GM03348 (cell line): ENCODE measurements around the gene ATP9B.

Experiments used
- DNase-seq: peaks from one replicate; pipeline ENCODE4 v3.0.0; 2012; ENCODE audit warnings: low spot score

The ATP9B gene

DNA sequence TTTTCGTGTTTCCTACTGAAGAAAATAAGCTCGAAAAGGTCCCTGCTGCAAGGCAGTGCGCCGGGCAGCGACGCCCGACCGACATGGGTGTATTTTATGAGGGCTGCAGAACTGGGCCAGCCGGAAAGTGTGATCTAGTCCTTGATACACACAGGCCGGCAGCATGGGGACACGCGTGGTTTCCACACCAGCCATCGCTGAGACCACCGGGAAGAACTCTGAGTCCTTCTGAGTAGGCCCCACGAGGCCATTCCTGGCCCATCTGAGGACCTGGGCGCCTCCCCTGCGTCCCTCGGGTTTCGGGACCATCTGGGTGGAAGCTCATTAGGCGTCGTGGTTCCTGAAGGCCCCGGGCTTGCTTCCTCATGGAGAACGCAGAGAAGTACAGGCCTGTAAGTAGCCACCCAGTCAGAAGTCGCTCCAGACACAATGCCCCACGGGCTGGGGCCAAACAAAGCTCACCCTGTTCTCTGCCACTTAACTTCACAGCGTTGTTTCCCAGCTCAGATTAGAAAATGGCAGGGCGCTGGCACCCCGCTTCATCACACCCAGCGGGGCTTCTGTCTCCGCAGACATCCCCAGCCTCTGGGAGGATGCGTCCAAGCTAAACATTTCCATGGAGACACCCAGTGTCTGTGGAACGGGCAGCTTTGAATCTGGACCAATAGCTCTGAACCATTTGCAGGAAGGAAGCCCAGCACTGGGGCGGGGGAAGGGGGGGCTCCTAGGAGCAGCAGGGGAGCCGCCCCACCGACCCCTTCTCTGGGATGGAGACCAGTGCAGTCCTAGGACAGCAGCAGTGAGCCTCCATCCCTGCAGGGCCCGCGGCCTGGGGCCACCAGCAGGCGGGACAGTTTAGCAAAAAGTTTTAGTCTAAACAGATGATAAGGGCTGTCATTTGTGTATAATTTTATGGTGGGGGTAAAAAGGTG lies 328.9 kb downstream of the ATP9B start:
- DNase-seq, result no peak

GRCh38 chr18:79399275-79400081 lies 330.3 kb downstream of the ATP9B start:
- DNase-seq, result no peak

DNA sequence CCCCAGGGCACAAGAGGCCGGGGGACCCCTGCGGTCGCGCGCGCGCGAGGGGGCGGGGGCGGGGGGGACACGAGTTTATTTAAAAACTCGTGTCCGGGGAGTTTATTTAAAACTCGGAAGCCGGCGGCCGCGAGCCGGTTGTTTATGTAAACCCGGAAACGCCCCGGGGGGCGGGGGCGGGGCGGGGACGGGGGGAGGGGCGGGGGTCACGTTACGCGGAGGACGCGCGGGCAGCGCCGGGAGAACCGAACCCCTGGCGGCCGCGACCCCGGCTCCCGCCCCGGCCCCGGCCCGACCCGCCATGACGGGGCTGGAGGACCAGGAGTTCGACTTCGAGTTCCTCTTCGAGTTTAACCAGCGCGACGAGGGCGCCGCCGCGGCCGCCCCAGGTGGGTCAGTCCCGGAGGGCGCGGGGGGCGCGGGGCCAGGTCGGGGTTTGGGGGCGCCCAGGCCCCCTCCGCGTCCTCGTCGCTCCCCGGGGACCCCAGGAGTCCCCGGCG lies 330.9 kb downstream of the ATP9B start:
- DNase-seq, result peak; percentile 91

GRCh38 chr18:79400591-79401381 lies 331.6 kb downstream of the ATP9B start:
- no peak for DNase-seq

GRCh38 chr18:79401494-79402208 lies 332.5 kb downstream of the ATP9B start:
- no peak for DNase-seq

DNA sequence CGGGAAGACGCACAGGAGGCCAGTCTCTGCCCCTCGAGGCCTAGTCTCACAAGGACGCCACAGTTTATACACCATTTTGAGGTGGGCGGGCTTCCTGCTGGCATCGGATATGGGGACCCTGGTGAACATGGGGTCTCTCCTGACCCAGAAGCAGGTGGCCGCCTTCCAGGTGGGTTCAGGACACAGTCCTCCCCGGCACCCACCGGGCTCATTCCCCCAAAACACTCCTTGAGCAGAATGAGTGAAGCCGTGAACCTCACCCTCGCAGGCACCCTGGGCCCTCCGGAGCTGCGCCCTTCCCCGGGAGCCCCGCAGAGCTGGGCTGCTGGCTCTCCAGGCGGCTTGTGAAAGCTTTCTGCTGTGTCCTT lies 333.0 kb downstream of the ATP9B start:
- no peak for DNase-seq

- DNase-seq, result peak; percentile 91
Measured at GRCh38 chr18:79402977-79403722, 334.0 kb downstream of the ATP9B start.

DNA sequence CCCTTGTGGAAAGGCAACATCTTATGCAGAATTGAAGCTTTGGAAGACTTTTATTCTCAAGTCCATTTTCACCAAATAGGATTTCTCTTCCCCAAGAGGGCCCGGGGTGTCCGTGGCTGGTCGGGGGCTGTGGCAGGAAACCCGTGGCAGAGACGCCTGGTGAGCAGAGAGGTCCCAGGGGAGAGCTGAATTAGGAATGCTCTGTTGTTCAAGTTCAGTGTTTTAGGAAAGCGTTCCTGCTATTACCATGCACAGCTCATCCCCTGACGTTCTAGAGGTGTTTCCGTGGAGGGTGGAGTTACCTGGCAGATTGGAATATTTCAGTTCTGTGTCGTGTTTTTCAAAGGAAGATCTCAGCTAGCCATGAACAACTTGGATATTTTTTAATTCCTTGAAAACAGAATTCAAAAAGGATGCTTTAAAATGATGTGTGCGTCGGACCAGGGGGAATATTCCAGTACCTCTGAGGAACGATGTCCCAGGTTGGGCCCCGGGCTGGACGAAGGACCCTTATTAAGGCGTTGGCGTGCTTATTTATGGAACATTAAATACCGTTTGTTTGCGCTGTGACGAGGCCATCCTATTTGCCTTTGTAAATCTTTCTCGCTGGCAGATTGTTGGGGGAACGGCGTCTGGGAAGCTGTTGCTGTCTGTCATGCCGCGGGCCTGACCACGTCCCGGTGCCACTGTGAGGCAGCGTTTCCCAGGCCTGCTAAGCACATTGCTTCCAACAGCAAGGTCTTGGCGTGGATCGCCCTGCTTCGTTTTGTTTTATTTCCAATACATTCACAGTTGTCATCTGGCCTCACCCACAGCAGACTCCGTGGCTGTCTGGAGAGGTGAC lies 334.8 kb downstream of the ATP9B start:
- DNase-seq, result no peak

DNA sequence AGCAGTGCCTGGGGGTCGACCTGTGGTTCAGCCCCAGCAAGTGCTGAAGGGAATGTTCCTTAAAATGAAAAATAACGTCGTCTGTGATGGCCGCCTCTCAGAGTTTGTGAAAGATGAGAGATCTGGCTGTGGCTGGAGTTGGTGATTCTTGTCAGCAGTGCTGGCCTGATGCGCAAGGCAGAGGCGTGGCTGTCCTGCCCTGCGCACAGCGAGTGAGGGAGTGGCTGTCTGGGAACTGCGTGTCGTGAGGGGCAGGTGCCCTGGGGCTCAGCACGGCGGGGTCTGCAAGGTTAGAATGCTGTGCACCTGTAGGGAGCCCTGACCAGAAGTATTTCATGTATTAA lies 335.3 kb downstream of the ATP9B start:
- no peak for DNase-seq

GRCh38 chr18:79405019-79405780 lies 336.0 kb downstream of the ATP9B start:
- no peak for DNase-seq

GRCh38 chr18:79405781-79406575 lies 336.8 kb downstream of the ATP9B start:
- no peak for DNase-seq

DNA sequence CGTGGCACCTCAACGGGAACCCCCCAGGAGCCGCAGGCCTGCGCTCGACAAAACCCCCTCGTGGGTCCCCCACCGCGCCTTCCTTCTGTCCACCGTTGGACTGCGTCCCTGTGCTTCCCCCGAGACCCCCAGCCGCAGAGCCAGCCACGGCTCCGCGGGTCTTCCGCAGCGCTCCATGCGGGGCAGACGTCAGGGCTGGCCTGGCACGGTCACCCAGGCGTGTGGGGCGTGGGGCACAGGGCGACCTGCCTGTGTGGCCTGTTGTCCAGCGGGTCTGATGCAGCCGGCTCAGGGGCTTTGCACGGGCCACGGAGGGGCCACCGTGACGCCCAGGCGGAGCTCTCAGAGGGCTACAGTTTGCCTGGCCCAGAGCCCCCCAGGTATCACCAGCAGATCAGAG lies 337.5 kb downstream of the ATP9B start:
- no peak for DNase-seq

GRCh38 chr18:79409313-79409712 lies 340.1 kb downstream of the ATP9B start:
- no peak for DNase-seq

DNA sequence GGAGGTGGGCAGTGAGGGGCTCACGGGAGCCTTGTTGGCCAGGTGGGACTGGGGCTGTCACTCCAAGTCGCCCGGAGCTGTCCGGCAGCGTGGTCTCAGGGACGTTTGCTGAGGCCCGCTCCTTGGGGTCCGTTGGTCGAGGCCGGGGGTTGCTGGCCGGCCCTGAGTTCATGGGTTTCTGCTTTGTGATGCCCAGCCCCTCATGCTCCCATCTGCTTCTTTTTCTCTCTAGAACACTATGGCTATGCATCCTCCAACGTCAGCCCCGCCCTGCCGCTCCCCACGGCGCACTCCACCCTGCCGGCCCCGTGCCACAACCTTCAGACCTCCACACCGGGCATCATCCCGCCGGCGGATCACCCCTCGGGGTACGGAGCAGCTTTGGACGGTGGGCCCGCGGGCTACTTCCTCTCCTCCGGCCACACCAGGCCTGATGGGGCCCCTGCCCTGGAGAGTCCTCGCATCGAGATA lies 341.0 kb downstream of the ATP9B start:
- no peak for DNase-seq

- DNase-seq, result no peak
Measured at GRCh38 chr18:79410731-79411613, 341.8 kb downstream of the ATP9B start.

DNA sequence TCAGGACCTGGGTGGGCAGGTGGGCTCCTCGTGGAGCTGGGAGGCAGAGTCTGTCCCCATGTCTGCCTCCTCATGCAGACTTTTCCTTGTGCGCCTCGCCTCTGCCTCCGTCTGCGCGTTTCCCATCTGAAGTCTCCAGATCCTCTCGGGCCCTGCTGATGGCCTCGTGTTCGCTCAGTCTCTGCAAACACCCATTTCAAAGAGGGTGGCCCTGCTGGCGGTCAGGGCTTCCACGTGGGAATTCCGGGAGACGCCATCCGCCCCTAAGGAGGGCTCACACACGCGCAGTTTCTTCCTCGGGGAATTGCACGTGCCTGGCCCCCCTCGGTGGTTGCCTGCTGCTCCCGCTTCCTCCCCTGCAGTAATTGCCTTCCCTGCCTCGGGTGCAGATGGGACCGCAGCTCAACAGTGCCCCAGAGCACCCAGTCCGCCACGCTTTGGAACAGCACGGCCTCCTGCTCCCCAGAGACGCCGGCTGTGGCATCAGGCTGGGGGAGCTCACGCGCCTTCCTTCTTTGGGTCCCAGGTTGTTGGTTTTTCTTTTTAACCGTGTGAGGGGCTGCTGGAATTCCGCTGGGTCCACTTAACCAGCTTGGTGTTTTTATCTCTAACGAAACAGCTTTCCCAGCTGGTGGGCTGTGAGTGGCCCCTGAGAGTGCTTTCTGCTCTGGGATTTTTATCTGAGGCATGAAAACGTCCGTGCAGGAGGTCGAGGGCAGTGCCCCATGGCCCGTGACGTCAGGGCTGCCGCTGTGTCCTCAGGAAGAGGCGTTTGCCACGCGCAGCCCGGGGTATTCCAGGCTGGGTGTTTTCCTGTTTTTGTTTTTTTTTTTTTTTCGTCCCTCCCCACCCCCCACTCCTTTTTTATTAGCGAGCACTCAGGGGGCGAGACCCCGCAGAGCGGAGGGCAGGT lies 342.7 kb downstream of the ATP9B start:
- DNase-seq, result no peak
